SK-N-SH treated with all-trans-retinoic acid at 6 μM for 48 hours (cell line): ENCODE measurements around the gene MRPL33.

ENCODE experiments used
- ARNTL ChIP-seq: fragments of 450-650 bp; formaldehyde crosslinking; IDR thresholded peaks from 2 replicates; pipeline ENCODE4 v1.5.0; 2020; ENCODE audit warnings: low read depth, mild to moderate bottlenecking, moderate library complexity, borderline replicate concordance
- CREB5 ChIP-seq: fragments of 250-450 bp; sonication (Bioruptor Pico); IDR thresholded peaks from 2 replicates; pipeline ENCODE4 v1.5.1; 2020; ENCODE audit warnings: low read depth, mild to moderate bottlenecking, moderate library complexity
- CSRNP3 ChIP-seq: fragments of 250-450 bp; sonication (Bioruptor Pico); IDR thresholded peaks from 2 replicates; pipeline ENCODE4 v1.5.1; 2021; ENCODE audit warnings: mild to moderate bottlenecking, moderate library complexity
- GLIS3 ChIP-seq: fragments of 250-450 bp; sonication (Bioruptor Pico); IDR thresholded peaks from 2 replicates; pipeline ENCODE4 v1.5.0; 2020; ENCODE audit warnings: mild to moderate bottlenecking, moderate library complexity
- PATZ1 ChIP-seq: fragments of 250-450 bp; sonication (Bioruptor Pico); IDR thresholded peaks from 2 replicates; pipeline ENCODE4 v1.8.0; 2020; ENCODE audit warnings: mild to moderate bottlenecking, moderate library complexity, borderline replicate concordance
- PPARA ChIP-seq: fragments of 250-450 bp; sonication (Bioruptor Pico); IDR thresholded peaks from 2 replicates; pipeline ENCODE4 v1.5.0; 2020; ENCODE audit warnings: mild to moderate bottlenecking, borderline replicate concordance
- RARB ChIP-seq: fragments of 250-450 bp; sonication (Bioruptor Pico); IDR thresholded peaks from 2 replicates; pipeline ENCODE4 v1.8.0; 2021; ENCODE audit warnings: mild to moderate bottlenecking, moderate library complexity
- SNAI2 ChIP-seq: fragments of 250-450 bp; sonication (Bioruptor Pico); IDR thresholded peaks from 2 replicates; pipeline ENCODE4 v1.5.0; 2020; ENCODE audit warnings: mild to moderate bottlenecking, moderate library complexity
- TCF4 ChIP-seq: fragments of 250-450 bp; sonication (Bioruptor Pico); IDR thresholded peaks from 2 replicates; pipeline ENCODE4 v1.8.0; 2021; ENCODE audit warnings: mild to moderate bottlenecking, moderate library complexity, borderline replicate concordance
- ZFP3 ChIP-seq: fragments of 250-450 bp; sonication (Bioruptor Pico); IDR thresholded peaks from 2 replicates; pipeline ENCODE4 v1.5.0; 2020; ENCODE audit warnings: mild to moderate bottlenecking, moderate library complexity
- ZNF70 ChIP-seq: fragments of 450-650 bp; formaldehyde crosslinking; IDR thresholded peaks from 2 replicates; pipeline ENCODE4 v1.5.0; 2020; ENCODE audit warnings: mild to moderate bottlenecking, moderate library complexity
- ZNF8 ChIP-seq: fragments of 450-650 bp; formaldehyde crosslinking; IDR thresholded peaks from 2 replicates; pipeline ENCODE4 v1.5.0; 2020; ENCODE audit warnings: mild to moderate bottlenecking, moderate library complexity

- TF ChIP-seq PATZ1 (CRISPR knock-in tag) (no peak), ZFP3 (CRISPR knock-in tag) (no peak), GLIS3 (CRISPR knock-in tag) (no peak), ARNTL (CRISPR knock-in tag) (no peak), PPARA (CRISPR knock-in tag) (no peak), RARB (no peak), CREB5 (CRISPR knock-in tag) (no peak), SNAI2 (CRISPR knock-in tag) (no peak), ZNF8 (CRISPR knock-in tag) (no peak), CSRNP3 (CRISPR knock-in tag) (no peak), ZNF70 (CRISPR knock-in tag) (no peak), TCF4 (CRISPR knock-in tag) (no peak)
These were observed 48.0 kb upstream of the MRPL33 start for GRCh38 chr2:27723372-27724144.
